GM12878 (cell line): Measurements from ENCODE around the gene DLG1.

Experiments used
- ATF2 ChIP-seq: IDR thresholded peaks from 2 replicates; pipeline ENCODE4 v1.6.1; 2012; ENCODE audit warnings: low read length, inconsistent platforms
- TF ChIP-seq, protein P1 (sequence below), 3 experiments: IDR thresholded peaks in 2 of 3; conservative IDR thresholded peaks in 1 of 3; 2 replicates each; pipeline ENCODE4 v1.5.1; 2011; ENCODE audit warnings: low read depth in 3 of 3, low read length in 3 of 3, mild to moderate bottlenecking in 3 of 3, control low read depth in 2 of 3, moderate library complexity in 2 of 3, inconsistent platforms in 1 of 3, mixed read lengths in 1 of 3; ENCODE audit not compliant: control insufficient read depth in 2 of 3, insufficient read depth in 1 of 3; ENCODE audit errors: extremely low read depth in 1 of 3

DNA sequence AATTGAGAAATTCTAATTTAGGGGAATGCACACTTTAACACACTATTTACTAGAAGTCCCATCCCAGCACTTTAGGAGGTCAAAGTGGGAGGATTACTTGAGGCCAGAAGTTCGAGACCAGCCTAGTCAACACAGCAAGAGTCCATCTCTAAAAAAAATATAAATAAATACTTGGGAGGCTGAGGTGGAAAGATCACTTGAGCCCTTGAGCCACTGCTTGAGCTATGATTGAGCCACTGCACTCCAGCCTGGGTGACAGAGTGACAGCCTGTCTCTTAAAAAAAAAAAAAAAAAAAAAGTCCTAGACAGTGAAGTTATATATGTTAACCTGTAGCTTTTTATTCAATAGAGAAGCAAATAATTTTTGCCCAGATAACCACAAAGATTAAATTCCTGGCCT lies 69.2 kb downstream of the DLG1 start:
- TF ChIP-seq, protein P1, sequence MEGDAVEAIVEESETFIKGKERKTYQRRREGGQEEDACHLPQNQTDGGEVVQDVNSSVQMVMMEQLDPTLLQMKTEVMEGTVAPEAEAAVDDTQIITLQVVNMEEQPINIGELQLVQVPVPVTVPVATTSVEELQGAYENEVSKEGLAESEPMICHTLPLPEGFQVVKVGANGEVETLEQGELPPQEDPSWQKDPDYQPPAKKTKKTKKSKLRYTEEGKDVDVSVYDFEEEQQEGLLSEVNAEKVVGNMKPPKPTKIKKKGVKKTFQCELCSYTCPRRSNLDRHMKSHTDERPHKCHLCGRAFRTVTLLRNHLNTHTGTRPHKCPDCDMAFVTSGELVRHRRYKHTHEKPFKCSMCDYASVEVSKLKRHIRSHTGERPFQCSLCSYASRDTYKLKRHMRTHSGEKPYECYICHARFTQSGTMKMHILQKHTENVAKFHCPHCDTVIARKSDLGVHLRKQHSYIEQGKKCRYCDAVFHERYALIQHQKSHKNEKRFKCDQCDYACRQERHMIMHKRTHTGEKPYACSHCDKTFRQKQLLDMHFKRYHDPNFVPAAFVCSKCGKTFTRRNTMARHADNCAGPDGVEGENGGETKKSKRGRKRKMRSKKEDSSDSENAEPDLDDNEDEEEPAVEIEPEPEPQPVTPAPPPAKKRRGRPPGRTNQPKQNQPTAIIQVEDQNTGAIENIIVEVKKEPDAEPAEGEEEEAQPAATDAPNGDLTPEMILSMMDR (IDR thresholded peaks at IDR 0.05 in 2 of 3, conservative IDR thresholded peaks at IDR 0.05 in 1 of 3; ENCODE audit: control insufficient read depth in 2 of 3, extremely low read depth in 1 of 3, insufficient read depth in 1 of 3, low read depth in 3 of 3, low read length in 3 of 3) = no peak
- TF ChIP-seq ATF2 = no peak
